Esophagus mucosa (tissue), 1 donor: Measurements from ENCODE around the gene MRAS. TPM values are rescaled to one million over a fixed set of nuclear protein-coding genes. Genes with fewer than 3 reads are reported as not detected.

ENCODE experiments used
- ATAC-seq: fragments of 200-7000 bp; cut with Tn5 transposase; one replicate; pipeline ENCODE4 v1.9.1; 2020
- total RNA-seq: library from RNA; stranded (reverse); gene quantifications from one replicate; pipeline ENCODE4 v1.2.4, GENCODE V29; 2023
- donor health status: DM: yes; HTN: yes; CAD: no.

The MRAS gene
- 1.6 TPM for total RNA-seq

GRCh38 chr3:138347960-138348753 is at the start of gene MRAS:
Gene MRAS, plus strand, starts transcription at chr3:138348579. Its CDS starts 24,305 bp downstream, at chr3:138372884.
- ATAC-seq, result peak; percentile 72

- ATAC-seq, result no peak
These were observed 47.7 kb upstream of the MRAS start for GRCh38 chr3:138300647-138301046.

GRCh38 chr3:138303474-138303873 is 44.9 kb upstream of the MRAS start:
- no peak for ATAC-seq

- ATAC-seq, result no peak
These were observed 40.5 kb upstream of the MRAS start for GRCh38 chr3:138307899-138308298.

GRCh38 chr3:138308783-138309182 is 39.6 kb upstream of the MRAS start:
- no peak for ATAC-seq

- ATAC-seq, result no peak
These were observed 37.9 kb upstream of the MRAS start for GRCh38 chr3:138310494-138310893.

- ATAC-seq, result no peak
These were observed 33.6 kb upstream of the MRAS start for GRCh38 chr3:138314751-138315150.

GRCh38 chr3:138317687-138318086 is 30.7 kb upstream of the MRAS start:
- no peak for ATAC-seq

GRCh38 chr3:138323971-138324370 is 24.4 kb upstream of the MRAS start:
- ATAC-seq, result no peak

- no peak for ATAC-seq
These were observed 22.4 kb upstream of the MRAS start for GRCh38 chr3:138325990-138326389.

- ATAC-seq, result no peak
These were observed 21.3 kb upstream of the MRAS start for GRCh38 chr3:138326866-138327595.

GRCh38 chr3:138327831-138328230 is 20.5 kb upstream of the MRAS start:
- peak; percentile 67 for ATAC-seq

GRCh38 chr3:138328341-138328740 is 20.0 kb upstream of the MRAS start:
- ATAC-seq, result no peak

GRCh38 chr3:138329127-138329983 is 19.0 kb upstream of the MRAS start, which contains the start of gene NME9:
Gene NME9, minus strand, starts transcription at chr3:138329851. Its CDS starts 516 bp downstream, at chr3:138329335.
- ATAC-seq, result peak; percentile 76

- no peak for ATAC-seq
These were observed 18.4 kb upstream of the MRAS start for GRCh38 chr3:138329984-138330293.

- no peak for ATAC-seq
These were observed 17.1 kb upstream of the MRAS start for GRCh38 chr3:138331143-138331894.

- ATAC-seq, result no peak
These were observed 15.8 kb upstream of the MRAS start for GRCh38 chr3:138332472-138333073.

GRCh38 chr3:138334608-138335007 is 13.8 kb upstream of the MRAS start:
- ATAC-seq, result no peak

- no peak for ATAC-seq
These were observed 11.9 kb upstream of the MRAS start for GRCh38 chr3:138336454-138336999.

- ATAC-seq, result no peak
These were observed 10.1 kb upstream of the MRAS start for GRCh38 chr3:138338244-138338643.

- no peak for ATAC-seq
These were observed 9.6 kb upstream of the MRAS start for GRCh38 chr3:138338811-138339210.

GRCh38 chr3:138340511-138340910 is 7.9 kb upstream of the MRAS start:
- no peak for ATAC-seq
